ENCODE data around the gene ZNF541. TPM values are rescaled to one million over a fixed set of nuclear protein-coding genes. Genes with fewer than 3 reads are reported as not detected.

Gene ZNF541
- total and polyA plus RNA-seq, 3 experiments from 2014 or later: 0.13 to 0.44 (median 0.18) TPM

DNA sequence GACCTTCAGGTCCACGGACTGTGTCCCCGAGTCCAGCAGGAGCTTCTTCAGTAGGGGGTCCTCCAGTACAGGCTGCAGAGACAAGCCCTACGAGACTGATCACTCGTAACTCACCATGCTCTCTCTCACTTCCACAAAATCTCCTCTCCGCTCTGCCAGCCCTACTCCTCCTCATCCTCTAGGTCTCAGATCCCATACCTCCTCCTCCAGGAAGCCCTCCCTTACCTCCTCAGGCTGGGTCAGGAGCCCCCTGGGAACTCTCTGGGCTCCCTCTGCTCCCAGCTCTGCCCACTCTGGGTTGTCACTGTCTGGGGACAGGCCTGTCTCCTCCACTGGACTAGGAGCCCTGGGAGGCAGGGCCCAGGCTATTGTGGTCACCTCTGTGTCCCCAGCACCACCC lies 34.1 kb downstream of the ZNF541 start:
- H3K4me3 Mint-ChIP-seq: no peak overlapping the region
- H3K36me3 Mint-ChIP-seq: peaks cover 0 to 7% (median 2%) of the 10 kb centered on the region in 3 donors
- POLR2A ChIA-PET: no interaction called here
- no peak overlapping the region for H3K27ac ChIP-seq (ENCODE audit: low read depth, low read length)
- no peak overlapping the region for H3K4me3 ChIP-seq (ENCODE audit: low read length)
- no peaks in the 10 kb centered on the region for H3K36me3 ChIP-seq (ENCODE audit: insufficient read depth, low read length)
- H3K4me1 ChIP-seq (ENCODE audit: insufficient read depth, low read length): peaks cover 22% of the 10 kb centered on the region
- H3K9me3 ChIP-seq (ENCODE audit: low read length): no peaks in the 10 kb centered on the region
- no peak for DNase-seq
- CTCF ChIA-PET: interaction anchor here (1.2 to 2.0 kb wide), 2 partner anchors 24 to 169 kb away, joined by 3 to 8 read pairs; partner anchors contain the start of gene NAPA
- H3K27me3 Mint-ChIP-seq: peaks cover 2 to 4% of the 10 kb centered on the region in 2 donors
- H3K4me1 Mint-ChIP-seq: peaks cover 27 to 37% (median 29%) of the 10 kb centered on the region in 3 donors
- H3K9me3 Mint-ChIP-seq: no peaks in the 10 kb centered on the region
- H3K27me3 ChIP-seq (ENCODE audit: insufficient read depth, low read length, poor library complexity, severe bottlenecking): no peaks in the 10 kb centered on the region
- peak overlapping the region in 4 of 8 donors; percentile 35 to 99 (median 80) for H3K27ac Mint-ChIP-seq

DNA sequence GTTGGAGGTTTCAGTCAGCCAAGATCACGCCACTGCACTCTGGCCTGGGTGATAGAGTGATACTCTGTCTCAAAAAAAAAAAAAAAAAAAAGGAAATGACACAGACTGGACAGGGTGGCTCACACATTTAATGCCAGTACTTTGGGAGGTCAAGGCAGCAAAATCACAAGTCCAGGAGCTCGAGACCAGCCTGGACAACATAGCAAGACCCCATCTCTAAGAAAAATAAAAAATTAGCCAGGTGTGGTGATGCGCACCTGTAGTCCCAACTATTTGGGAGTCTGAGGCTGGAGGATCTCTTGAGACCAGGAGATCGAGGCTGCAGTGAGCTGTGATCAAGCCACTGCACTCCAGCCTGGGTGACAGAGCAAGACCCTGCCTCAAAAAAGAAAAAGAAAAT lies 35.5 kb downstream of the ZNF541 start:
- peak overlapping the region in 5 of 8 donors; percentile 17 to 60 (median 40) for H3K27ac Mint-ChIP-seq
- no peak for DNase-seq
- ChIA-PET POLR2A (no interaction called here), CTCF (interaction anchor here (0.6 to 2.0 kb wide), 4 partner anchors 9 to 23 kb away, joined by 3 to 8 read pairs (median 4); partner anchors contain the start of gene NAPA)
- H3K9me3 ChIP-seq (ENCODE audit: low read length): no peaks in the 10 kb centered on the region
- peaks cover 0 to 5% (median 2%) of the 10 kb centered on the region in 3 donors for H3K36me3 Mint-ChIP-seq
- H3K27ac ChIP-seq (ENCODE audit: low read depth, low read length): no peak overlapping the region
- peaks cover 26 to 36% (median 29%) of the 10 kb centered on the region in 3 donors for H3K4me1 Mint-ChIP-seq
- H3K4me3 ChIP-seq (ENCODE audit: low read length): no peak overlapping the region
- H3K4me1 ChIP-seq (ENCODE audit: insufficient read depth, low read length): peaks cover 22% of the 10 kb centered on the region
- no peak overlapping the region for H3K4me3 Mint-ChIP-seq
- no peaks in the 10 kb centered on the region for H3K36me3 ChIP-seq (ENCODE audit: insufficient read depth, low read length)
- peaks cover 0 to 5% of the 10 kb centered on the region in 2 donors for H3K27me3 Mint-ChIP-seq
- H3K27me3 ChIP-seq (ENCODE audit: insufficient read depth, low read length, poor library complexity, severe bottlenecking): no peaks in the 10 kb centered on the region
- no peaks in the 10 kb centered on the region for H3K9me3 Mint-ChIP-seq

DNA sequence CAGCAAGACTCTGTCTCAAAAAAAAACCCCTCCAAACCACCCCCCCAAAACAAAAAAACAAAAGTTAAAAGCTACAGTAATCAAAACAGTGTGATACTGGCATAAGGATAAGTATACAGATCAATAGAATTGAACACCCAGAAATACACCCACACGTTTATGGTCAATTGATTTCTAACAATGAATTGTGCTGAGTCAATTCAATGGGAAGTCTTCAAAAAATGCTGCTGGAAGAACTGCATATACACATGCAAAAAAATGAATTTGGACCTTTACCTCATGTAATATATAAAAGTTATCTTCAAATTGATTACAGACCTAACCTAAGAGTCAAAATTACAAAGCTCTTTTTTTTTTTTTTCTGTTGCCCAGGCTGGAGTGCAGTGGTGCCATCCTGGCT lies 38.3 kb downstream of the ZNF541 start:
- Histone ChIP-seq H3K27ac (ENCODE audit: low read depth, low read length) (no peak overlapping the region), H3K4me1 (ENCODE audit: insufficient read depth, low read length) (no peaks in the 10 kb centered on the region), H3K36me3 (ENCODE audit: insufficient read depth, low read length) (no peaks in the 10 kb centered on the region), H3K27me3 (ENCODE audit: insufficient read depth, low read length, poor library complexity, severe bottlenecking) (no peaks in the 10 kb centered on the region), H3K9me3 (ENCODE audit: low read length) (no peaks in the 10 kb centered on the region), H3K4me3 (ENCODE audit: low read length) (no peak overlapping the region)
- POLR2A ChIA-PET: interaction anchor here (0.6 to 0.7 kb wide), 3 partner anchors 16 to 217 kb away, joined by 3 to 4 read pairs (median 3); no protein-coding TSS in a partner anchor
- Mint-ChIP-seq H3K4me3 (no peak overlapping the region), H3K4me1 (peaks cover 2 to 8% (median 4%) of the 10 kb centered on the region in 3 donors), H3K27me3 (peaks cover 0 to 3% of the 10 kb centered on the region in 2 donors), H3K27ac (no peak overlapping the region), H3K9me3 (no peaks in the 10 kb centered on the region), H3K36me3 (peaks cover 0 to 2% (median 0%) of the 10 kb centered on the region in 3 donors)
- CTCF ChIA-PET: interaction anchor here (2.0 kb wide), 1 partner anchor 19 kb away, joined by 6 read pairs; the partner anchor contains the start of gene NAPA
- no peak for DNase-seq

DNA sequence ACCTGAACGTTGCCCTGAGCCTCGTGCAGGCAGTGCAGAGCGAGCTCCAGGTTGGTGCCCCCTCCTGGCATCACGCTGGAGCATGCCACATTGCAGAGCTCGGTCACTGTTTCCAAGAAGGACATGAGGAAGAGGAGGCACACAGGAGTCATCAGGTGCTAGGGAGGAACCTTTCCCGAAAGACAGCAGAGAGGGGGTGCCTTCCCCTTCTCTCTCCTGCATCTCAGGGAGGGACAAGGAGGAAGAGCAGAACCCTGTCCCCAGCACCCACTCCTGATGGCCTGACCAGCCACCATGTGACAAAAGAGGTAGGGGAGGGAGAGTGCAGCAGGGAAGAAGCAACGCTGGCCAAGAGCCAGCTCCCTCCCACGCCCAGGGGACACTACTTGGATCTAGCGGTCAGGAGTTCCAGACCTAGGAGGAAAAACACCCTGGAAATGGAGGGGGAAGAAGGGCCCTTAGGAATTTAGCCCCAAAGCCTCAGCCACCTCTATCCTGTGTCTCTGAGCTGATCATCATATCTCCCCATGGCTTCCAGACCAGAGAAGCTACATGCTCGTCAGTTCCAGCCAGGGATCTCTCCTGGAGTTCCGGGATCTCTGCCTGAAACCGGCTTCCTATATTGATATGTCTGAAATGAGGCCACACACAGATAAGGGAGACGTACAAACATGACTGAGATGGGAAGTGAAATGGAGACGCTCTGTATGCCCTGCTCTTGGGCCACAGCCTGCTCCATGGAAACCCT lies 41.1 kb downstream of the ZNF541 start:
- Histone ChIP-seq H3K9me3 (ENCODE audit: low read length) (no peaks in the 10 kb centered on the region), H3K4me3 (ENCODE audit: low read length) (no peak overlapping the region), H3K27me3 (ENCODE audit: insufficient read depth, low read length, poor library complexity, severe bottlenecking) (no peaks in the 10 kb centered on the region), H3K27ac (ENCODE audit: low read depth, low read length) (no peak overlapping the region), H3K36me3 (ENCODE audit: insufficient read depth, low read length) (no peaks in the 10 kb centered on the region), H3K4me1 (ENCODE audit: insufficient read depth, low read length) (no peaks in the 10 kb centered on the region)
- H3K27me3 Mint-ChIP-seq: peaks cover 2 to 3% of the 10 kb centered on the region in 2 donors
- no peak for DNase-seq
- H3K36me3 Mint-ChIP-seq: peaks cover 0 to 2% (median 0%) of the 10 kb centered on the region in 3 donors
- POLR2A ChIA-PET: interaction anchor here (0.6 kb wide), 1 partner anchor 316 kb away, joined by 3 read pairs; no protein-coding TSS in a partner anchor
- no peaks in the 10 kb centered on the region for H3K9me3 Mint-ChIP-seq
- H3K27ac Mint-ChIP-seq: peak overlapping the region in 1 of 8 donors; percentile 23
- CTCF ChIA-PET: interaction anchor here (1.5 kb wide), 1 partner anchor 16 kb away, joined by 7 read pairs; the partner anchor contains the start of gene NAPA
- H3K4me1 Mint-ChIP-seq: no peaks in the 10 kb centered on the region
- no peak overlapping the region for H3K4me3 Mint-ChIP-seq

DNA sequence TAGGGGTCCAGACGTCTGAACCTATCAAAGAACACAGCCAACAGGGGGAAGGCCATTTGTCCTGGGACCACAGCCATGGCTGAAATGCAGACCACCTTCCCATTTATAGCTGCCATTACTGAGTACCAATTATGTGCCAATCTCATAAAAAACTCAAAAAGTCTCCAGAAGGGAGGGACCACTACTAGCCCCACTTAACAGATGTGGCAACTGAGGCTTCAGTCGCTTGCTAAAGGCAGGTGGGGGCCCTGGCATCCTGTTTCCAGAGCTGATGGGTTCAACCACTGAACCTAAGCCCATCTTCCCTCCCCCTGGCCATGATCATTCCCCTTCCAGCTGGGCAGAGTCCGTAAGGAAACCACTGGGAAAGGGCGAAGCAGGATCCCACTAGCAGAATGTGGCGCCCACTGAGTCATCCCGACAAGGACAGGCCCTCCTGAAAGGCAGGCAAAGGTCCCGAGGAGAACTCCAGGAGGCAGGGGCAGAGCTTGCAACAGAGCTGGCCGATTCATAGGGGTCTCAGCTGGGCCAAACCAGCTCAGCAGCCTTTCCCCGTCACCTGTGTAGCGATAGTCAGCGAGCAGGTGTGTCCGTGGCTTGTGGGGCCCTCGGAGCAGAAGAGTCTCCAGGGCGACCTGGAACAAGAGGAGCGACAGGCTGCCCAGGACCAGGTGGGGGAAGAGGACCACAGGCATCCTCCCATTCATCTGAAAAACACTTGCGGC lies 43.8 kb downstream of the ZNF541 start:
- POLR2A ChIA-PET: no interaction called here

DNA sequence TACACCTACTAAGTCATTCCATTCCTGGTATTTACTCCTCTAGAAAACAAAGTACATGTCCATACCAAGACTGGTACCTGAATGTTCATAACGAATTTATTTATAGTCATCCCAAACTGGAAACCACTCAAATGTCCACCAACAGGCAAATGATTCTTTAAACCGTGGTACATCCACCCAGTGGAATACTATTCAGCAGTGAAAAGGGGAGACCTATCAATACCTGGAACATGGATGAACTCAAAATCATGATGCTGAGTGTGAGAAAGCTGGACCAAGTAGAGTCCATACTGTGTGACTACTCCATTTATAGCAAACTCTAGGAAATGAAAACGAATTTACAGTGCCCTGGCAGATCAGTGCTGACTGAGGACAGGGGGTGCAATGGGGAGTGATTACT lies 46.1 kb downstream of the ZNF541 start:
- peaks cover 7% of the 10 kb centered on the region for H3K4me1 ChIP-seq (ENCODE audit: insufficient read depth, low read length)
- H3K27ac ChIP-seq (ENCODE audit: low read depth, low read length): no peak overlapping the region
- H3K36me3 ChIP-seq (ENCODE audit: insufficient read depth, low read length): no peaks in the 10 kb centered on the region
- peaks cover 4 to 16% of the 10 kb centered on the region in 2 donors for H3K27me3 Mint-ChIP-seq
- no peak overlapping the region for H3K4me3 Mint-ChIP-seq
- no peak overlapping the region for H3K27ac Mint-ChIP-seq
- no peak for DNase-seq
- H3K4me1 Mint-ChIP-seq: peaks cover 5 to 6% (median 5%) of the 10 kb centered on the region in 3 donors
- no peaks in the 10 kb centered on the region for H3K27me3 ChIP-seq (ENCODE audit: insufficient read depth, low read length, poor library complexity, severe bottlenecking)
- ChIA-PET CTCF (no interaction called here), POLR2A (no interaction called here)
- H3K4me3 ChIP-seq (ENCODE audit: low read length): no peak overlapping the region
- H3K9me3 ChIP-seq (ENCODE audit: low read length): no peaks in the 10 kb centered on the region
- no peaks in the 10 kb centered on the region for H3K36me3 Mint-ChIP-seq
- no peaks in the 10 kb centered on the region for H3K9me3 Mint-ChIP-seq

More for the DNA sequence above, 43.8 kb downstream of the ZNF541 start:
- CTCF ChIA-PET: interaction anchor here (1.2 kb wide), 1 partner anchor 14 kb away, joined by 6 read pairs; the partner anchor contains the start of gene NAPA
- H3K4me3 Mint-ChIP-seq: no peak overlapping the region
- no peaks in the 10 kb centered on the region for H3K36me3 Mint-ChIP-seq
- Histone ChIP-seq H3K4me3 (ENCODE audit: low read length) (no peak overlapping the region), H3K27me3 (ENCODE audit: insufficient read depth, low read length, poor library complexity, severe bottlenecking) (no peaks in the 10 kb centered on the region), H3K4me1 (ENCODE audit: insufficient read depth, low read length) (no peaks in the 10 kb centered on the region), H3K9me3 (ENCODE audit: low read length) (no peaks in the 10 kb centered on the region), H3K27ac (ENCODE audit: low read depth, low read length) (no peak overlapping the region), H3K36me3 (ENCODE audit: insufficient read depth, low read length) (no peaks in the 10 kb centered on the region)
- no peaks in the 10 kb centered on the region for H3K9me3 Mint-ChIP-seq
- no peaks in the 10 kb centered on the region for H3K4me1 Mint-ChIP-seq
- H3K27ac Mint-ChIP-seq: no peak overlapping the region
- DNase-seq: no peak
- H3K27me3 Mint-ChIP-seq: peaks cover 3% of the 10 kb centered on the region in 2 donors

DNA sequence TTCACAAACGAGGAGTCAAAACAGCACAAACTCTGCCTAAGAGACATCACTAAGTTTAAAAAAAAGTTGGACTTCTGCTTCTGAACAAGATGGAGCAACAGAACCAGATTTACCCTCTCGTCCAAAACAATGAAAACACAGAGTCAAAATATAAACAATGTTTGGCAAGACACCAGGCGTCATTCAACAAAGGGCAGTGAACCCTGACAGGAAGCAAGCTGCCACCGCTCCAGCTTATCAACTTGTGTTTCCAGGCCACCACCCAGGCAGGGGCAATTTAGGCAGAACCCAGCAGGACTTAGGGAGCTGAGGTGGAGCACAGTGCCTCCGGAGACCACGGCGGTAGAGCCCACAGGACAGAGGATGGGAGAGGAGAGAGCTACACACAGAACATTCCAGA lies 49.5 kb downstream of the ZNF541 start:
- H3K4me3 Mint-ChIP-seq: no peak overlapping the region
- peaks cover 18% of the 10 kb centered on the region for H3K4me1 ChIP-seq (ENCODE audit: insufficient read depth, low read length)
- POLR2A ChIA-PET: interaction anchor here (0.6 to 0.7 kb wide), 2 partner anchors 11 to 78 kb away, joined by 3 to 7 read pairs; no protein-coding TSS in a partner anchor
- H3K27ac Mint-ChIP-seq: peak overlapping the region in 3 of 8 donors; percentile 36 to 57 (median 50)
- H3K4me3 ChIP-seq (ENCODE audit: low read length): no peak overlapping the region
- no peak for DNase-seq
- no peaks in the 10 kb centered on the region for H3K9me3 Mint-ChIP-seq
- H3K27ac ChIP-seq (ENCODE audit: low read depth, low read length): no peak overlapping the region
- H3K36me3 Mint-ChIP-seq: no peaks in the 10 kb centered on the region
- peaks cover 4 to 22% of the 10 kb centered on the region in 2 donors for H3K27me3 Mint-ChIP-seq
- peaks cover 4% of the 10 kb centered on the region for H3K27me3 ChIP-seq (ENCODE audit: insufficient read depth, low read length, poor library complexity, severe bottlenecking)
- no peaks in the 10 kb centered on the region for H3K36me3 ChIP-seq (ENCODE audit: insufficient read depth, low read length)
- no peaks in the 10 kb centered on the region for H3K9me3 ChIP-seq (ENCODE audit: low read length)
- peaks cover 15 to 27% (median 22%) of the 10 kb centered on the region in 3 donors for H3K4me1 Mint-ChIP-seq
- CTCF ChIA-PET: interaction anchor here (0.7 to 1.7 kb wide), 2 partner anchors 8 to 176 kb away, joined by 3 to 6 read pairs; partner anchors contain the start of gene NAPA
